OCI-LY3 (cell line): ENCODE data around the gene TFDP1.

Experiments
- CTCF ChIP-seq: fragments of 200-600, 300-600 bp; sonication (generic); IDR thresholded peaks from 2 replicates; pipeline ENCODE4 v1.5.1; 2014; ENCODE audit warnings: antibody characterized with exemption, low read length, low read depth
- EZH2phosphoT487 ChIP-seq: fragments of 200-600 bp; shearing (Covaris generic); IDR thresholded peaks from 2 replicates; pipeline ENCODE4 v1.6.1; 2018; ENCODE audit warnings: antibody characterized with exemption, mixed run types, low read depth

- TF ChIP-seq CTCF: no peak
- no peak for TF ChIP-seq EZH2phosphoT487
Measured at GRCh38 chr13:113666951-113667701, 82.6 kb downstream of the TFDP1 start, which contains the start of gene GRK1.
